VCaP (cell line): Measurements from ENCODE around the gene MEIS1.

Experiments
- H3K27ac ChIP-seq: fragments of 450-650 bp; 2 replicates; pipeline ENCODE4 v1.5.1; 2017
- TF ChIP-seq, protein P1 (sequence below): fragments of 450-650 bp; conservative IDR thresholded peaks from 2 replicates; pipeline ENCODE4 v1.5.1; 2017; ENCODE audit warnings: mild to moderate bottlenecking, moderate library complexity

Gene MEIS1

GRCh38 chr2:66408905-66409304, 26.0 kb upstream of the MEIS1 start:
- TF ChIP-seq, protein P1, sequence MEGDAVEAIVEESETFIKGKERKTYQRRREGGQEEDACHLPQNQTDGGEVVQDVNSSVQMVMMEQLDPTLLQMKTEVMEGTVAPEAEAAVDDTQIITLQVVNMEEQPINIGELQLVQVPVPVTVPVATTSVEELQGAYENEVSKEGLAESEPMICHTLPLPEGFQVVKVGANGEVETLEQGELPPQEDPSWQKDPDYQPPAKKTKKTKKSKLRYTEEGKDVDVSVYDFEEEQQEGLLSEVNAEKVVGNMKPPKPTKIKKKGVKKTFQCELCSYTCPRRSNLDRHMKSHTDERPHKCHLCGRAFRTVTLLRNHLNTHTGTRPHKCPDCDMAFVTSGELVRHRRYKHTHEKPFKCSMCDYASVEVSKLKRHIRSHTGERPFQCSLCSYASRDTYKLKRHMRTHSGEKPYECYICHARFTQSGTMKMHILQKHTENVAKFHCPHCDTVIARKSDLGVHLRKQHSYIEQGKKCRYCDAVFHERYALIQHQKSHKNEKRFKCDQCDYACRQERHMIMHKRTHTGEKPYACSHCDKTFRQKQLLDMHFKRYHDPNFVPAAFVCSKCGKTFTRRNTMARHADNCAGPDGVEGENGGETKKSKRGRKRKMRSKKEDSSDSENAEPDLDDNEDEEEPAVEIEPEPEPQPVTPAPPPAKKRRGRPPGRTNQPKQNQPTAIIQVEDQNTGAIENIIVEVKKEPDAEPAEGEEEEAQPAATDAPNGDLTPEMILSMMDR = no peak
- H3K27ac ChIP-seq = no peak overlapping the region

DNA sequence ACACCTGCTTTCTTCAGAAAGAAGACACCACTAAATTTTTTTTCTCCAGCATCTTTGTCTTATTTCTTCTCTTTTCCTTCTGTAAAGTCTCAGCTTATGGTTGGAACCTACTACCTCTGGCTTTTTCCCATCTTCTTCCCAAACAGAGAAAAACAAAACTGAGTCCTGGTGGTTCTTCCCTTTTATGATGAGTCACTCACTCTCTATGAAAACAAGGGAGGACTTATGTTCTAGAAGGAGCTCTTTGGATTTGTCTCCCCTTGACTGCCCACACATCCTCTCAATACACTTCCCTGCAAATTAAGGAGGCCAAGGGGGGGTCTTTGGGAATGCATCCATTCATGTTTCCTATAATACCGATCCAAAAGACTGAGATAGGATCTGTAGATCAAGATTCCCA, 22.1 kb upstream of the MEIS1 start:
- H3K27ac ChIP-seq = no peak overlapping the region
- TF ChIP-seq, protein P1 = no peak

GRCh38 chr2:66414896-66415295, 20.0 kb upstream of the MEIS1 start:
- no peak overlapping the region for H3K27ac ChIP-seq
- TF ChIP-seq, protein P1 = no peak

- TF ChIP-seq, protein P1 = no peak
- H3K27ac ChIP-seq = no peak overlapping the region
These were observed 16.5 kb upstream of the MEIS1 start for GRCh38 chr2:66418381-66418780.

GRCh38 chr2:66421612-66422011, 13.3 kb upstream of the MEIS1 start:
- no peak overlapping the region for H3K27ac ChIP-seq

GRCh38 chr2:66423391-66424124, 11.4 kb upstream of the MEIS1 start:
- TF ChIP-seq, protein P1 = no peak
- H3K27ac ChIP-seq = no peak overlapping the region

More at GRCh38 chr2:66421612-66422011, 13.3 kb upstream of the MEIS1 start:
- TF ChIP-seq, protein P1 = no peak

GRCh38 chr2:66426244-66427111, 8.4 kb upstream of the MEIS1 start:
- TF ChIP-seq, protein P1 = no peak
- H3K27ac ChIP-seq = no peak overlapping the region
